A549 (cell line): ENCODE measurements around the gene CLTCL1.

ENCODE experiments used
- CTCF ChIP-seq: fragments of >200 bp; sonication (Bioruptor Twin); formaldehyde crosslinking; IDR thresholded peaks from 3 replicates; pipeline ENCODE4 v1.5.1; 2016
- EP300 ChIP-seq, 2 experiments: fragments of >200 bp; sonication (Bioruptor Twin); formaldehyde crosslinking; IDR thresholded peaks; 2 replicates in 1 of 2; 3 replicates in 1 of 2; pipeline ENCODE4 v1.6.1; 2016 to 2017
- FOSL2 ChIP-seq, 2 experiments: fragments of 450-650 bp in 1 of 2; fragments of >200 bp in 1 of 2; sonication (Bioruptor Twin) in 1 of 2; formaldehyde crosslinking; IDR thresholded peaks; 2 replicates each; pipeline versions ENCODE4 v1.5.0 to v1.6.1; 2016 to 2020; ENCODE audit warnings: mild to moderate bottlenecking in 1 of 2, moderate library complexity in 1 of 2
- KDM1A ChIP-seq: fragments of 200-600 bp; sonication (generic); IDR thresholded peaks from 2 replicates; pipeline ENCODE4 v1.6.1; 2016; ENCODE audit warnings: low read depth, mild to moderate bottlenecking
- MAFK ChIP-seq: fragments of 450-650 bp; IDR thresholded peaks from 2 replicates; pipeline ENCODE4 v1.6.1; 2014; ENCODE audit not compliant: partially characterized antibody
- POLR2A ChIP-seq: IDR thresholded peaks from 2 replicates; pipeline ENCODE4 v1.6.1; 2012; ENCODE audit warnings: mild to moderate bottlenecking, low read length
- RAD21 ChIP-seq, 2 experiments: fragments of >200 bp in 1 of 2; sonication (Bioruptor Twin) in 1 of 2; formaldehyde crosslinking in 1 of 2; IDR thresholded peaks in 1 of 2; conservative IDR thresholded peaks in 1 of 2; 2 replicates in 1 of 2; 3 replicates in 1 of 2; pipeline ENCODE4 v1.6.1; 2012 to 2018; ENCODE audit warnings: inconsistent platforms in 1 of 2
- SMC3 ChIP-seq: fragments of >200 bp; sonication (Bioruptor Twin); formaldehyde crosslinking; IDR thresholded peaks from 3 replicates; pipeline ENCODE4 v1.6.1; 2018; ENCODE audit warnings: inconsistent platforms

GRCh38 chr22:19129871-19130270 lies 161.6 kb downstream of the CLTCL1 start:
- TF ChIP-seq FOSL2 (IDR thresholded peaks at IDR 0.05) (no peak), FOSL2 (CRISPR knock-in tag; IDR thresholded peaks at IDR 0.05) (no peak), KDM1A (no peak), RAD21 (conservative IDR thresholded peaks at IDR 0.05 in 1 of 2, IDR thresholded peaks at IDR 0.05 in 1 of 2) (no peak), SMC3 (no peak), CTCF (no peak), POLR2A (no peak), EP300 (IDR thresholded peaks at IDR 0.05) (no peak), MAFK (no peak)
